GM18858 (cell line): ENCODE measurements around the gene C20orf96.
"Not testable (repeated sequence)": the region's sequence is repeated elsewhere in the genome, so short reads cannot be mapped to it uniquely, and the experiment has no call there.

ENCODE experiments used
- ATAC-seq: cut with Tn5 transposase; IDR thresholded peaks from one replicate; pipeline ENCODE4 v1.9.1; 2021; ENCODE audit not compliant: unreplicated experiment

C20orf96 gene

DNA sequence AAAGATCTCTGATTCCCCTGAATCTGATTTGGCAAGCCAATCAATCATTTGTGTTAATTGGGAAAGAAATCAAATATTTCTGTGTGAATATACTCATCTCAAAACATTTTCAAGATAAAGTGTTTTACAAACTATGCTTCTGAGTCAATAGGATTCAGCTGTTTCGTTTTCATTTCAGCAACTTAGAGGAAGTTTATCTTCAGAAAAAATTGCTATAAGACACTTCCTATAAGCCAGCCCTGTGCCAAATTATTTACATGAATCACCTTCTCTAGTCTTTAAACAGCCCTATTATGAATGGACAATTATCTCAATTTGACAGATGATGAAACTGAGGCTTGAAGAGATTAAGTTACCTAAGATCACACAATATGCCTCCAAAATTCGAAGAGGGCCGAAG is 52.6 kb downstream of the C20orf96 start:
- ATAC-seq = no peak

DNA sequence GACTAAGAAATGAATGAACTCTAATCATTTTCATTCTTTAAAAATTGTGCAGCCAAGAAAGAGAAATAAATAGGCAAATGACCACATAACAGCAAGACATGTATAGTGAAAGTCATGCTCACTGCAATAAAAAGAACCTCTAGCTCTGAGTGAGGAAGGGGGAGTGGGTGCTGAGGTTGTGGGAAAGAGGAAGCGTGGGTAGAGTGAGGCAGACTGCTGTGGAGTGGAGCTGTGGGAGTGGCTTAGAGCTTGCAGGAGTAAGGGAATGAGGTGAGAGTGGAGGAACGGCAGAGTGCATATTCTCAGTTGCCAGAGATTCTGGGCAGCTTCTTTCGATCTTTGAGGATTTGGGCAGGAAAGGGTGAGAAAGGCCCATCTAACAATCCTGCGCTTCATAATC is 53.1 kb downstream of the C20orf96 start:
- no peak for ATAC-seq

DNA sequence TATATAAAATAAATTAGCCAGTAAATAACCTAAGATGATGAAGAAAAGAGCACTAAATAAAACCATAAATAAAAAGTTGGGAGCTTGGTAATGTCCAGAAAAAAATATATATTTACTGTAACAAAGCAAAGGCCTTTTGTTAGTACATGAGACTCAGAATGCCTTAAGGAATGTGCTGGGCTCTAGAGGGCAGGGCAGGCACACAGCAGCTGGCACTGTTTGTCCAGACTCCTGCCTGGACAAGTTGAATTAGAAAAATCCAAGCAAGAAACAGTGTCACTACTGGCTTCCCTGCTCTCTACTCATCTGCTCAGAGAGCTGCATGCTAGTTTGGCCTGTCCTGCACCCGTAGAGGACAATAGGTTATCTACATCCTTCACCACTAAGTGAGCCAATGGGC is 54.7 kb downstream of the C20orf96 start:
- no peak for ATAC-seq

DNA sequence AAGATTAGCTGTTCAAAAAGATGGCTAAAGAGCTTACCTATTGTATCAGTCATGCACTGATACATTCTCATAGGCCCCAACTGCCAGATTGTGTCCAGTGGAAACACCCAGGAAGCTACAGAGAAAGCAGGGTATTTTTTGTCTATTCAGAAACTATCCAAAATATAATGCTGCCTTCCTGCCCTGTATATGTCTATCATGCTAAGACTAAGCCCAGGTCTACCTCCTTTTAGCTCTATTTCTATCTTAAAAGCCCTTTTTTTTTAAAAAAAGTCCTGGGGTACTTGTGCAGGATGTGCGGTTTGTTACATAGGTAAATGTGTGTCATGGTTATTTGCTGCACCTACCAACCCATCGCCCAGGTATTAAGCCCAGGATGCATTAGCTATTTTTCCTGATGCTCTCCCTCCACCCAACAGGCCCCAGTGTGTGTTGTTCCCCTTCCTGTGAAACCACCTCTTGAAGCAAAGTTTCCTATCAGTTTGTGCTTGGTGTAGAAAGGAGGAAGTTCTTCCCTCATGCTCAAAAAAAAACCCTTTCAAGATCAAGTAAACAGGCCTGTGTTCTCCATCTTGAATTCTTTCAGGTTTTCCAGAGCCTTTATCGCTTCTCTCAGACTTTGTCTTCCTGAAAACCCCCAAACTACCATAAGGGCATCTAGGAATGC is 63.0 kb downstream of the C20orf96 start:
- no peak for ATAC-seq

DNA sequence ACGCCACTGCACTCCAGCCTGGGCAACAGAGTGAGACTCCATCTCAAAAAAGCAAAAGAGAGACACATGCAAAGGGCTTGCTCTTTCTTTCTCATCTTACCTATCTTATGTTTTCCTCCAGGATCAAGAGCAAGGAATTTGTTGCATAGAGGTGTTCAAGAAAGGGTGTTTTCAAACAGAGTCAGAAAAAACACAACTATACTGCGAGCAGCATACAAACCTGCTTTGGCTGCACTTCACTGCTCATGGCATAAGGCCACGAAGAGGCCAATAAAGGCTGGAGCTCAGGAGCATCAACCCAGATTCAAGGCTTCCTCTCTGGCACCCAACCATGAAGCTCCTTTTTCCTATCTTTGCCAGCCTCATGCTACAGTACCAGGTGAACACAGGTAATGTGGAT is 63.6 kb downstream of the C20orf96 start, which contains the start of gene DEFB129:
Gene DEFB129 (plus strand): TSS at position 301 of the 400 bp plus-strand sequence. CDS start 31 bp downstream, at position 332.
- ATAC-seq = no peak

DNA sequence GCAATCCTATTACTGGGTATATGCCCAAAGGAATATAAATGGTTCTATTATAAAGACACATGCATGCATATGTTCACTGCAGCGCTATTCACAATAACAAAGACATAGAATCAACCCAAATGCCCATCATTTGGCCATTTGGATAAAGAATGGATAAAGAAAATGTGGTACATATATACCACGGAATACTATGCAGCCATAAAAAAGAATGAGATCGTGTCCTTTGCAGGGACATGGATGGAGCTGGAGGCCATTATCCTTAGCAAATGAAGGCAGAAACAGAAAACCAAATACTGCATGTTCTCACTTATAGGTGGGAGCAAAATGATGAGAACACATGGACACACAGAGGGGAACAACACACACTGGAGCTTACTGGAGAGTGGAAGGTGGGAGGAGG is 64.7 kb downstream of the C20orf96 start:
- ATAC-seq = not testable (repeated sequence)

DNA sequence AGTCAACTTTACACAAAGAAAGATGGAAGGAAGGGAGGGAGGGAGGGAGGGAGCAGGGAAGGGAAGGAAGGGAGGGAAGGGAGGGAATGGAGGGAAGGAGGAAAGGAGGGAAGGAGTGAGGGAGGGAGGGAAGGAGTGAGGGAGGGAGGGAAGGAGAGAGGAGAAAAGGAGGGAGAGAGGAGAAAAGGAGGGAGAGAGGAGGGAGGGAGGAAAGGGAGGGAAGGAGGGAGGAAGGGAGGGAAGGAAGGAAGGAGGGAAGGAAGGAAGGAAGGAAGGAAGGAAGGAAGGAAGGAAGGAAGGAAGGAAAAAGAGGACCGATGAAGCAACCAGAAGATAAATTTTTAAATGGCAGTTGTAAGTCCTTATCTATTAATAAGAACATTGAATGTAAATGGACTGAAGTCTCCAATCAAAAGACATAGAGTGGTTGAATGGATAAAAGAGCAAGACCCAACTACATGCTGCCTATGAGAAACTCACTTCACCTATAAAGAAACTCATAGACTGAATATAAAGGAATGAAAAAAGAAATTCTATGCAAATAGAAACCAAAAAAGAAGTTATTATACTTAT is 69.2 kb downstream of the C20orf96 start:
- no peak for ATAC-seq
